HUDEP-2 (cell line): ENCODE measurements around the gene ANKRD10.

Experiments
- DNase-seq, 76 experiments: peaks; one replicate each; lab custom pipeline; 2025; ENCODE audit not compliant: unreplicated experiment in 76 of 76; lab: John Stamatoyannopoulos, UW

Gene ANKRD10

GRCh38 chr13:110887597-110888333 is 27.1 kb downstream of the ANKRD10 start:
- peak in 1 of 76 experiments; percentile 6 for DNase-seq

GRCh38 chr13:110886870-110887596 is 27.8 kb downstream of the ANKRD10 start:
- no peak for DNase-seq

DNA sequence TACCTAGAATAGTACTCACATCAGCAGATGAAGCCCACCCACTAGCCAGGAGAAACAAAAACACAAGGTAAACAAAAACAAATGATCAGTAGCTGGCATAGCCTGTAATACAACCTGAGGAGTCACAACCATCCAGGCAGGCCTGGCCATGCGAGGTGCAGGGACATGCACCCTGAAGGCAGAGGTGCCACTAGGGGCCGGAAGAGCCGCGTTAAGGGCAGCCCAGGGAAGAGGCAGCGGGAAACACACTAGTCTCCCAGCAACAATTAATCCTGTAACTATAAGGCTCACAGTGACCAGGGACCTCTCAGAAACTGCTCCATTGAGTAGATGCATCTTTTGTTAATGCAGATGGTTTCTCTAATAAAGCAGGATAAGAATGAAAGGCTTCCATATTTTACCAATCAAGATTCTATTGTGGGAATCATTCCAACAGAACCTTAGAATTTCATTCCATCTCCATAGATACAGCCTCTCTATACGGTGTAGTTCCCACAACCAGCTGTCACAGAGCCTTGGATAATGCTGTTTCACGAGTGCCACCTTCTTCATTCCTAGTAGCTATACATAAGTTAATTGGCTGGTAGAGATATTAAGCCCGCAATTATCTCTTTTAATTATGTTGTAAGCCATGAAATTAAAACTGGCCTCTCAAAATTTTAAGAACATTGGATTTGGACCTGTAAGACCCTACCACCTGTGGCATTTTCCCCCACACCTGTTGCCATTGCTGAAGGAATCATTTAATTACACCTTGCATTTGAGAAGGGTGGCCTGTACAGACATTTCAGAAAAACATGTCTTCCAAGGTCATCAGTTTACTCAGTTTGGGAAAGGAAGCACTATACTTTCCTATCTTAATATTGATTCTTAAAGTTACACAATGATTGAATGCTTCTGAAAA is 28.7 kb downstream of the ANKRD10 start:
- no peak for DNase-seq

DNA sequence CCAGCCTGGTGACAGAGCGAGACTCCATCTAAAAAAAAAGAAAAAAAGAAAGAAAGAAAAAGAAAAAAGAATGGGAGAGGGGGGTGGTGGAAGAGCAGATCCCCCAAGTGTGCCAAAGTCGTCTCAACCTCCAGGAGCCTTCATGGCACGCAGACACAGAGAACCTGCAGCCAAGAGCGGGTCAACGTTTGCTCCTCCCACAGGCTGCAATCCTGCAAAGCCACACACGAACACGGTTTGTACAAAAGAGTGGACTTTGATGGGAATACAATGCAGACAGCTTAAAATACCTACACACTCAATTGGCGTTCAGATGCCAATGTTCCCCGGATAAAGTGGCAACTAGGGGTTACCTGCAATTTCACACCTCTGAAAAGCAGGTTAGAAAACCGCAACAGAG is 29.4 kb downstream of the ANKRD10 start:
- DNase-seq: no peak

DNA sequence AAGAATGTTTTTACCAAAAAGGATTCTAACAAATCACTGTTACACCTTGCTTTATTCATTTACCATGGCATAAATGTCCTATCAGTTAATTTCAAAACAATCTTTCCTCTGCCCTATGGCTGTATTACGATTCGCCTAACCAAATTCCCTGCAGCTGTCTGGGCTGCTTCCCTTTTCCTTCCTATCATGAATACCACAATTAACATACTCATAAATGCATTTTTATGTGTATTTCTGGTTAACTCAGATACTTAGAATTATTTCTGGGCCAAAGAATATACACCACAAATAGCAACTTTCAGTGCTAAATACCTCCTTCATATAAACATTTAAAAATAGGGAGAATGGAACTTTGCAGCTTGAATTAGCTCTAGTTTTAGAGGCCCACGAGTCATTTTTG is 30.4 kb downstream of the ANKRD10 start:
- no peak for DNase-seq

- no peak for DNase-seq
Measured at GRCh38 chr13:110883542-110883941, 31.3 kb downstream of the ANKRD10 start.

GRCh38 chr13:110882972-110883371 is 31.9 kb downstream of the ANKRD10 start:
- DNase-seq: no peak

DNA sequence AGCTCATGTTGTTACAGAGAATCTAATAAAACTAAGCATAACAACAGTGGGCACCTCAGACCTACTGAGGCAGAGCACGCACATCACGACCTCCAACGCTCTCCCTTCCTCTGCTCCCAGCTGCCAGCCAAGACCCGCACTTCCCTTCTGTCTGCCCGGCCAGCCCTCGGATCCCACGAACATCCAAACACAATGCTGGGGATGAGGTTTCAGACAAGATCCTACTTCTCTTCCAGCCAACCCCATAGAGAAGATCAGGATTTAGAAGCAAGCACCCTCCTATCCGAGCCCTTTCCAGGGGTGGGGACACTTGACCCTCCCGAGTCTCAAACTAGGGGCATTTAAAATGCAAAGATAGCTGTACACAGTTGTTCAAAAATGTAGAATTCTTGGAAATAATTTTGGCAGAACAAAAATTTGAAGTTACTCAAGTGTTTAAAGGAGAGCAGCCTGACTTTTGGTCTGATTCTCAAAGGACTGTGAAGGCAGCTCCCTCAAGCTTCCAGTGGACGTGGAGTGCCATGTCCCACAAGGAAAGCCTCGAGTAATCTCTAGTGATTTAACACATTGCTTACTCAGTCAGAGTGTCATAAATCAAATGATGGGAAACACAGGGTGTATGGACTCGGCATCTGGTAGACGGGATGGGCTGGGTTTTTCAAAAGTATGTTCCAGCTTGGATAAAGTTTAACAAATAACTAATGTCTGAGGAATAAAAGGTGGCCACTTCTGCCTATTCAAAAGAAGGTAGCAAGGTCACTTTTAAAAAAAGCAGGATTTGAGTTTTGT is 32.8 kb downstream of the ANKRD10 start:
- no peak for DNase-seq

- DNase-seq: no peak
Measured at GRCh38 chr13:110880627-110881026, 34.2 kb downstream of the ANKRD10 start.

DNA sequence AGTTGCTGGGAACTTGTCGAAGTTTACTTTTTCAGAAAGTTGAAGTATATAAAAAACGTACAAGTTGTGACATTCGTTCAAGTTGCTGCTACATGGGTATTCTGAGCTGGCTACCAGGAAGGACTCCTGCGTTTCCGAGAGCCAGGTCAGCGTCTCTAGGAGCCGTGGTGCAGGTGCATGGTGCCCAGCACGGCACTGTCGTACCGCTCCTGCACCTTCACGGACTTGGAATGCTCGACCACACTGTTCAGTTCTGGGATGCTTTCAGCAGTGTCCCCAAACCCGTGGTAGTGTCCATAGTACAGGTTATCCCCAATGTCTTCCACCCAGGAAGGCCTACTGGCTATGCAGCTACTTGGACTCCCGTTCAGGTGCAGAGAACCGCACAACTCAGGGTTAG is 35.4 kb downstream of the ANKRD10 start:
- no peak for DNase-seq

GRCh38 chr13:110877737-110878258 is 37.1 kb downstream of the ANKRD10 start:
- DNase-seq: no peak

DNA sequence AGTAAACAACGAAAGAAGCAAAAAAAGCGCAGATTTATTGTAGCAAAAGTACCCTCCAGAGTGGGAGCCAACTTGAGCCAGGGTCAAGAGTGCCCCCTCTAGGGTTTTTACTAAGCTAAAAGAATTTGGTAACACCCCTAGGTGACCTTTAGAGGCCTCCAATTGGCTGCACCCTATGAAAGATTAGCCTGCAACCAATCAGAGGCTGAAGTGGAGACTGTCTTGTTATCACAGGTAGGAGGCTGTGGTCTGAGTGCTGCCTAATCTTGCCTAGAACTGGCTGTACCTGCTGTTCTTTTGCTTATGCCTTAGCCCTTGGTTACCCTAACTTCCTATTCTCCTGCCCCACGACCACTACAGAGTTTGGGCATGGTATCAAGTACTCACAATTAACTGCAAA is 38.3 kb downstream of the ANKRD10 start:
- DNase-seq: no peak

GRCh38 chr13:110875241-110875640 is 39.6 kb downstream of the ANKRD10 start:
- DNase-seq: peak in 1 of 76 experiments; percentile 14

GRCh38 chr13:110874508-110874960 is 40.3 kb downstream of the ANKRD10 start:
- peak in 72 of 76 experiments; percentile 7 to 89 (median 74) for DNase-seq

- no peak for DNase-seq
Measured at GRCh38 chr13:110873639-110874507, 41.0 kb downstream of the ANKRD10 start.

DNA sequence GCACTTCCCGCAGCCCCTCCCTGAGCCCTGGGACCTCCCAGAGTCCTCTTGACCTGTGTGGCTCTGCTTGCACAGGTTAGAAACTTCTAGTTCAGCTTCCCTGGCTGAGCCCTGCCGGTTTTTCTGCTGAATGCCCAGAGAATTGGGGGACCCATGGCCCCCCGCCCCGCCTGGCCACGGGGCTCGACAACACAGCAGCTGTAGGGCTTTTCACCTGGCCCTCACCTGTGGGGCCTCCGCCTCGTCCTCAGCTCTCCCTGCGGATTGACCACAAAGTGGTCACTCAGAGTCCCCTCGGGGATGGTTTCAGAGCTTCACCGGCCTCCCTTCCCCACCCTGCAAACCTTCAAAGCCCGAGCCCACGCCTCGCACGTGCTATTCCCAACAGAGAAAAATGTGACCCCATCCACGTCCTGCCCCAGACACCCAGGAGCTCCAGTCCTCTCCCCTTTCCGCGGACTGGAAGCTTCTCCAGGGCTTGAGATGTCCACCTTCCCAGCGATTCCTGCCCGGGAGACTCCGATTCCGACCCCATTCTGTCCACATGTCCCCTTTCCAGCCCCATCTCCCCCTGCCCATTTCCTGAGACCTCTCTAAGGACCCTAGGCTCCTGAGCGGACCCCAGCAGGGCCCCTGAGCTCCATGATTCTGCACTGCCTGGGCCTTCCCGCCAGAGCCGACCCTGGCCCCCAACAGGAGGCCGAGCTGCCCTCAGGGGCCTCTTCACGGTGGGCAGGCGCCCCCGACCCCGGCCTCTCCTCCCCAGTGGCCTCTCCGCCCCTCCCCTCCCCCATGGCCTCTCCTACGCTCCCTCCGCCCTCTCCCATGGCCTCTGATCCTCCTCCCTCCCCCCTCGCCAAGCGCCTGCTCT is 41.9 kb downstream of the ANKRD10 start:
- no peak for DNase-seq

GRCh38 chr13:110872034-110872767 is 42.7 kb downstream of the ANKRD10 start:
- no peak for DNase-seq
